ENCODE measurements around the gene LPA. TPM values are rescaled to one million over a fixed set of nuclear protein-coding genes. Genes with fewer than 3 reads are reported as not detected.
A peak's percentile ranks its signal among the peaks of the same experiment; 100 is the strongest.

LPA gene
- polyA plus RNA-seq, 1 experiment: not detected

DNA sequence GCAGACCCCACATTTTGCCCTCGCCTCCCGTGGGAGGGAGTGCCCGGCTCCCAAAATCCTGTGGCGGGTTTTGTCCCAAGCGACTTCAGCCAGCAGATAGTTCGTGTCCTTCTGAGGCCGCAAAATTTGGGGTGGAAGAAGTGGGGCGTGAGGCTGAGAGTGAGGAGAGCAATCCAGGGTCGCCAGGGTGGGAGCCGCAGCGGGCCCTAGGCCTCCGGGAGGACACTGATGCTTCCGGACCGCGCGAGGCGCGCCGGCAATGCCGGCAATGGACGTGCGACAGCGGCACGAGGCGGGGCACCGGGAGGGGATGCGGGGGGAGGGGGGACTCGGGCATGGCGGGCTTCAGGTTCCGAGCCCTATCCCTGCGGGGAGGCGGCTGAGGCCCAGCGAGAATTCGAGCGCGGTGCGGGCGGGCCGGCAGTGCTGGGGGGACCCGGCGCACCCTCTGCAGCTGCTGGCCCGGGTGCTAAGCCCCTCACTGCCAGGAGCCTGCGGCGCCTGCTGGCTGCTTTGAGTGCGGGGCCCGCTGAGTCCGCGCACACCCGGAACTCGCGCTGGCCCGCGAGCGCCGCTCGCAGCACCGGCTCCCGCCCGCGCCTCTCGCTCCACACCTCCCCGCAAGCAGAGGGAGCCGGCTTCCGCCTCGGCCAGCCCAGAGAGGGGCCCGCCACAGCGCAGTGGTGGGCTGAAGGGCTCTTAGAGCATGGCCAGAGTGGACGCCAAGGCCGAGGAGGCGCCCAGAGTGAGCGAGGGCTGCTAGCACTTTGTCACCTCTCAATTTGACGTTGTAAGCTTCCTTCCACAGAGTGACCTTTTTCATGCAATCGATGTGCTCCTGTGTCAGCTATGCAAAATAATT is 143.8 kb downstream of the LPA start:
- peak overlapping the region; percentile 71 for H3K4me3 ChIP-seq (ENCODE audit: low read depth, low read length)
- H3K27me3 ChIP-seq (ENCODE audit: control insufficient read depth, insufficient read depth, low read length): no peaks in the 10 kb centered on the region
- peak; percentile 20 for DNase-seq (ENCODE audit: low read depth, low spot score)
- TF ChIP-seq, protein P1, sequence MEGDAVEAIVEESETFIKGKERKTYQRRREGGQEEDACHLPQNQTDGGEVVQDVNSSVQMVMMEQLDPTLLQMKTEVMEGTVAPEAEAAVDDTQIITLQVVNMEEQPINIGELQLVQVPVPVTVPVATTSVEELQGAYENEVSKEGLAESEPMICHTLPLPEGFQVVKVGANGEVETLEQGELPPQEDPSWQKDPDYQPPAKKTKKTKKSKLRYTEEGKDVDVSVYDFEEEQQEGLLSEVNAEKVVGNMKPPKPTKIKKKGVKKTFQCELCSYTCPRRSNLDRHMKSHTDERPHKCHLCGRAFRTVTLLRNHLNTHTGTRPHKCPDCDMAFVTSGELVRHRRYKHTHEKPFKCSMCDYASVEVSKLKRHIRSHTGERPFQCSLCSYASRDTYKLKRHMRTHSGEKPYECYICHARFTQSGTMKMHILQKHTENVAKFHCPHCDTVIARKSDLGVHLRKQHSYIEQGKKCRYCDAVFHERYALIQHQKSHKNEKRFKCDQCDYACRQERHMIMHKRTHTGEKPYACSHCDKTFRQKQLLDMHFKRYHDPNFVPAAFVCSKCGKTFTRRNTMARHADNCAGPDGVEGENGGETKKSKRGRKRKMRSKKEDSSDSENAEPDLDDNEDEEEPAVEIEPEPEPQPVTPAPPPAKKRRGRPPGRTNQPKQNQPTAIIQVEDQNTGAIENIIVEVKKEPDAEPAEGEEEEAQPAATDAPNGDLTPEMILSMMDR (IDR thresholded peaks at IDR 0.05; ENCODE audit: low read depth, low read length): no peak
- ChIA-PET POLR2A (interaction anchor here (0.7 kb wide), 1 partner anchor 432 kb away, joined by 3 read pairs; no protein-coding TSS in a partner anchor), CTCF (interaction anchor here (0.5 to 5.3 kb wide), 31 partner anchors 11 to 1158 kb away, joined by 3 to 89 read pairs (median 4); no protein-coding TSS in a partner anchor)
- H3K9me3 ChIP-seq (ENCODE audit: control insufficient read depth, insufficient read depth, low read length): no peaks in the 10 kb centered on the region
- H3K27ac ChIP-seq (ENCODE audit: low read depth, low read length): no peak overlapping the region

DNA sequence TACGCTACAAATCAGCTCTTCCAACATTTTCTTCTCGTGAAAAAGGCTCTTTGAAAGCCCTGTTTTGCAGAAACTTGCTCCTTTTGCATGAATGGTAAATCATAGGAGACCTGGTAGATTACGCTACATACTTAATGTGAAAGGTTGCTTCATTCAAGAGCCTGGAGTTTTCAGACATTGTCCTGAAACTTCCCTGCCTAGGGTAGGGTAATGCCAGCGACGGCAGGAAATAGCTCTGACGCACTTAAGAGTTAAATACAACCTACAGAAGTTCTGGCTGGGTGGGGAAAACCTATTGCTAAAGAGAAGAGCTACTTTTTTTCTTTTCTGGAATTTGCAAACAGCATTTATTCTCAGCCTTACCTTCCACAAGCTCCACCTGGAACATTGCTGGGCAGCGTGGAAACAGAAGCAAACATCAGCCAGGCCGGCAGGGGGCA is 144.5 kb downstream of the LPA start:
- H3K4me3 ChIP-seq (ENCODE audit: low read depth, low read length): peak overlapping the region; percentile 71
- POLR2A ChIA-PET: interaction anchor here (0.7 kb wide), 1 partner anchor 431 kb away, joined by 3 read pairs; no protein-coding TSS in a partner anchor
- CTCF ChIA-PET: interaction anchor here (0.5 to 5.3 kb wide), 29 partner anchors 10 to 1158 kb away, joined by 3 to 89 read pairs (median 4); no protein-coding TSS in a partner anchor
- no peaks in the 10 kb centered on the region for H3K27me3 ChIP-seq (ENCODE audit: control insufficient read depth, insufficient read depth, low read length)
- no peak overlapping the region for H3K27ac ChIP-seq (ENCODE audit: low read depth, low read length)
- TF ChIP-seq, protein P1 (IDR thresholded peaks at IDR 0.05; ENCODE audit: low read depth, low read length): peak; percentile 94
- H3K9me3 ChIP-seq (ENCODE audit: control insufficient read depth, insufficient read depth, low read length): no peaks in the 10 kb centered on the region
- DNase-seq (ENCODE audit: low read depth, low spot score): no peak

DNA sequence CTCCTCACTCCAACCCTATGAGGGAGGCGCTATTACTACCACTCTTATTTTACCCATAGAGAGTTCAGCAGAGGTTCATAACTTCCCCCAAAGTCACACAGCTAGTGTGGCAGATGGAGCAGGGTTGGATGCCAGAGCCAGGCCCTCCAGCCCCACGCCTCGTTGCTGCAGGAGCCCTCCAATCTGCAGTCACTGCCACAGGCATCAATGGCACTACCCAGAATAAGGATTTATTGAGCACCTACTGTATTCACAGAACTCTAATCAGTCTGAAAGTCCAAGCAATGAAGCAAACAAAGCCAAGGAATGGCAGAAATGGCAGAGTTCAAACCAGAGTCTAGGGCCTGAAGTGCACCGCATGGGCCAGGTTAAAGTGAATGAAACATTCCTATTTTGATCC is 144.9 kb downstream of the LPA start:
- no peak overlapping the region for H3K4me3 ChIP-seq (ENCODE audit: low read depth, low read length)
- H3K9me3 ChIP-seq (ENCODE audit: control insufficient read depth, insufficient read depth, low read length): no peaks in the 10 kb centered on the region
- POLR2A ChIA-PET: interaction anchor here (0.7 kb wide), 1 partner anchor 430 kb away, joined by 3 read pairs; no protein-coding TSS in a partner anchor

DNA sequence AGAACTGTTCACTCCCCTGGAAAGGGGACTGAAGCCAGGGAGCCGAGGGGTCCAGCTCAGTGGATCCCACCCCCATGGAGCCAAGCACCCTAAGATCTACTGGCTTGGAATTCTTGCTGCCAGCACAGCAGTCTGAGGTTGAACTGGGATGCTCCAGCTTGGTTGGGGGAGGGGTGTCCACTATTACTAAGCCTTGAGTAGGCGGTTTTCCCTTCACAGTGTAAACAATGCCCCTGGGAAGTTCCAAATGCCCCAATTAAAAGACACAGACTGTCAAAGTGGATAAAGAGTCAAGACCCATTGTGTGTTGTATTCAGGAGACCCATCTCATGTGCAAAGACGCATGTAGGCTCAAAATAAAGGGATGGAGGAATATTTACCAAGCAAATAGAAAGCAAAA is 150.2 kb downstream of the LPA start:
- H3K9me3 ChIP-seq (ENCODE audit: control insufficient read depth, insufficient read depth, low read length): 0 out of 2 replicates have a peak, but pooled peaks cover 3% of the 10 kb centered on the region
- TF ChIP-seq, protein P1 (IDR thresholded peaks at IDR 0.05; ENCODE audit: low read depth, low read length): no peak
- ChIA-PET CTCF (no interaction called here), POLR2A (no interaction called here)
- no peak overlapping the region for H3K4me3 ChIP-seq (ENCODE audit: low read depth, low read length)
- no peak for DNase-seq (ENCODE audit: low read depth, low spot score)
- H3K27me3 ChIP-seq (ENCODE audit: control insufficient read depth, insufficient read depth, low read length): no peaks in the 10 kb centered on the region
- H3K27ac ChIP-seq (ENCODE audit: low read depth, low read length): no peak overlapping the region

More for the DNA sequence above, 144.9 kb downstream of the LPA start:
- H3K27ac ChIP-seq (ENCODE audit: low read depth, low read length): no peak overlapping the region
- CTCF ChIA-PET: interaction anchor here (0.6 to 5.3 kb wide), 27 partner anchors 9 to 924 kb away, joined by 3 to 89 read pairs (median 4); no protein-coding TSS in a partner anchor
- no peaks in the 10 kb centered on the region for H3K27me3 ChIP-seq (ENCODE audit: control insufficient read depth, insufficient read depth, low read length)
- DNase-seq (ENCODE audit: low read depth, low spot score): no peak
- TF ChIP-seq, protein P1 (IDR thresholded peaks at IDR 0.05; ENCODE audit: low read depth, low read length): no peak

All from AG04450 (cell line).